ENCODE measurements around the gene EXD2. TPM values are rescaled to one million over a fixed set of nuclear protein-coding genes. Genes with fewer than 3 reads are reported as not detected.

EXD2 gene
- total RNA-seq, 4 donors from 2014 or later, result 19.7 to 34.2 (median 28.0) TPM

DNA sequence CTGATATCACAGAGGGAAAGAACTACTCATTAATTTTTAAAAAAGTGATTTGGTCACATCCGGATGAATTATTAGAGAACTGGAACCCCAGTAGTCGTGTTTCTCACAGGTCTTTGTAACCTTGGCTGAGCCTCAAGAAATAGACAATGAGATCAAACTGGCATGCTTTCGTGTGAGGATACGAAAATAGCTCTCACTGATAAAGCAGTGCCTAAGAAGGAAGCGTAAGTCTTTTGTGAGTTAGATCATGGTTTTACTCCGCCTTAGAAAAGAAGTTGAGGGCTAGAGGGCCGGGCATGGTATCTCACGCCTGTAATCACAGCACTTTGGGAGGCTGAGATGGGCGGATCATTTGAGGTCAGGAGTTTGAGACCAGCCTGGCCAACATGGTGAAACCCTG is 34.9 kb downstream of the EXD2 start:
- H3K27ac ChIP-seq (replicated peaks in 1 of 4), result peak overlapping the region in 3 of 4 donors; percentile 28 to 58 (median 42)
- no peak for DNase-seq (ENCODE audit: extremely low spot score)
- WGBS, result 53% methylated on average over 9 of the region's 9 CpGs
- H3K9me3 ChIP-seq, result no peaks in the 10 kb centered on the region
- peaks cover 10 to 12% (median 12%) of the 10 kb centered on the region in 4 donors for H3K4me1 ChIP-seq
- intact Hi-C loops (cut with DNase I), result no loop called here
- H3K27me3 ChIP-seq, result no peaks in the 10 kb centered on the region
- H3K36me3 ChIP-seq, result peaks cover 15 to 39% (median 26%) of the 10 kb centered on the region in 4 donors
- H3K4me3 ChIP-seq, result no peak overlapping the region
- TF ChIP-seq POLR2A (IDR thresholded peaks at IDR 0.05; ENCODE audit: low read depth) (no peak), EP300 (IDR thresholded peaks at IDR 0.05) (no peak), POLR2AphosphoS5 (IDR thresholded peaks at IDR 0.05) (no peak)
- TF ChIP-seq, protein P1, sequence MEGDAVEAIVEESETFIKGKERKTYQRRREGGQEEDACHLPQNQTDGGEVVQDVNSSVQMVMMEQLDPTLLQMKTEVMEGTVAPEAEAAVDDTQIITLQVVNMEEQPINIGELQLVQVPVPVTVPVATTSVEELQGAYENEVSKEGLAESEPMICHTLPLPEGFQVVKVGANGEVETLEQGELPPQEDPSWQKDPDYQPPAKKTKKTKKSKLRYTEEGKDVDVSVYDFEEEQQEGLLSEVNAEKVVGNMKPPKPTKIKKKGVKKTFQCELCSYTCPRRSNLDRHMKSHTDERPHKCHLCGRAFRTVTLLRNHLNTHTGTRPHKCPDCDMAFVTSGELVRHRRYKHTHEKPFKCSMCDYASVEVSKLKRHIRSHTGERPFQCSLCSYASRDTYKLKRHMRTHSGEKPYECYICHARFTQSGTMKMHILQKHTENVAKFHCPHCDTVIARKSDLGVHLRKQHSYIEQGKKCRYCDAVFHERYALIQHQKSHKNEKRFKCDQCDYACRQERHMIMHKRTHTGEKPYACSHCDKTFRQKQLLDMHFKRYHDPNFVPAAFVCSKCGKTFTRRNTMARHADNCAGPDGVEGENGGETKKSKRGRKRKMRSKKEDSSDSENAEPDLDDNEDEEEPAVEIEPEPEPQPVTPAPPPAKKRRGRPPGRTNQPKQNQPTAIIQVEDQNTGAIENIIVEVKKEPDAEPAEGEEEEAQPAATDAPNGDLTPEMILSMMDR (IDR thresholded peaks at IDR 0.05), result no peak

- TF ChIP-seq, protein P1 (IDR thresholded peaks at IDR 0.05), result no peak
- TF ChIP-seq POLR2A (IDR thresholded peaks at IDR 0.05; ENCODE audit: low read depth) (no peak), POLR2AphosphoS5 (IDR thresholded peaks at IDR 0.05) (no peak), EP300 (IDR thresholded peaks at IDR 0.05) (no peak)
These were observed 35.4 kb downstream of the EXD2 start for GRCh38 chr14:69226736-69227135.

GRCh38 chr14:69231486-69231885 is 40.2 kb downstream of the EXD2 start:
- Histone ChIP-seq H3K4me1 (peaks cover 5 to 17% (median 8%) of the 10 kb centered on the region in 4 donors), H3K27ac (replicated peaks in 1 of 4) (no peak overlapping the region), H3K4me3 (no peak overlapping the region), H3K36me3 (peaks cover 23 to 67% (median 49%) of the 10 kb centered on the region in 4 donors), H3K27me3 (no peaks in the 10 kb centered on the region), H3K9me3 (no peaks in the 10 kb centered on the region)
- DNase-seq (ENCODE audit: extremely low spot score), result no peak
- TF ChIP-seq, protein P1 (IDR thresholded peaks at IDR 0.05), result no peak
- TF ChIP-seq EP300 (IDR thresholded peaks at IDR 0.05) (no peak), POLR2A (IDR thresholded peaks at IDR 0.05; ENCODE audit: low read depth) (no peak), POLR2AphosphoS5 (IDR thresholded peaks at IDR 0.05) (no peak)
- WGBS, result 35% methylated on average over 2 of the region's 2 CpGs
- intact Hi-C loops (cut with DNase I), result no loop called here

More at GRCh38 chr14:69226736-69227135, 35.4 kb downstream of the EXD2 start:
- Histone ChIP-seq H3K27ac (replicated peaks in 1 of 4) (peak overlapping the region in 3 of 4 donors; percentile 28 to 58 (median 42)), H3K4me1 (peaks cover 10 to 17% (median 14%) of the 10 kb centered on the region in 4 donors), H3K36me3 (peaks cover 16 to 43% (median 30%) of the 10 kb centered on the region in 4 donors), H3K4me3 (no peak overlapping the region), H3K9me3 (no peaks in the 10 kb centered on the region), H3K27me3 (no peaks in the 10 kb centered on the region)
- DNase-seq (ENCODE audit: extremely low spot score), result no peak
- 85% methylated on average over 2 of the region's 2 CpGs for WGBS
- intact Hi-C loops (cut with DNase I), result no loop called here

DNA sequence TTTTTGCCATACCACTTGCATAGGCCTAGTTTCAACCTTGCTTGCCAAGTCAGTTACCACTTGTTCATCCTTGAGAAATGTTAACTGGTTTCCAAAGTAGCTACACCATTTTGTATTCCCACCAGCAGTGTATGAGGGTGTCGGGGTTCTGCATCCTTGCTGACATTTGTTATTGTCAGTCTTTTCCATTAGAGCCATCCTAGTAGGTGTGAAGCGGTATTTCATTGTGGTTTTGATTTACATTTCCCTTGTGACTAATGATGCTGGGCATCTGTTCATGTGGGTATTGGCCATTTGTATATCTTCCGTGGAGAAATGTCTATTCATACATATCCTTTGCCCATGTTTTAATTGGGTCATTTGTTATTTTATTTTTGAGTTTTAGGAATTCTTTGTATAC is 41.1 kb downstream of the EXD2 start:
- Histone ChIP-seq H3K4me1 (peaks cover 0 to 11% (median 2%) of the 10 kb centered on the region in 4 donors), H3K4me3 (no peak overlapping the region), H3K36me3 (peaks cover 30 to 76% (median 58%) of the 10 kb centered on the region in 4 donors), H3K27ac (replicated peaks in 1 of 4) (no peak overlapping the region), H3K9me3 (no peaks in the 10 kb centered on the region), H3K27me3 (no peaks in the 10 kb centered on the region)
- 88% methylated on average over 3 of the region's 3 CpGs for WGBS
- DNase-seq (ENCODE audit: extremely low spot score), result no peak
- intact Hi-C loops (cut with DNase I), result no loop called here
- no peak for TF ChIP-seq EP300 (IDR thresholded peaks at IDR 0.05)
- TF ChIP-seq POLR2AphosphoS5 (IDR thresholded peaks at IDR 0.05), result no peak
- TF ChIP-seq, protein P1 (IDR thresholded peaks at IDR 0.05), result no peak
- no peak for TF ChIP-seq POLR2A (IDR thresholded peaks at IDR 0.05; ENCODE audit: low read depth)

- H3K4me3 ChIP-seq, result no peak overlapping the region
- no peaks in the 10 kb centered on the region for H3K9me3 ChIP-seq
- no peak overlapping the region for H3K27ac ChIP-seq (replicated peaks in 1 of 4)
- no peaks in the 10 kb centered on the region for H3K27me3 ChIP-seq
- TF ChIP-seq POLR2A (IDR thresholded peaks at IDR 0.05; ENCODE audit: low read depth), result no peak
- TF ChIP-seq, protein P1 (IDR thresholded peaks at IDR 0.05), result no peak
- no peak for DNase-seq (ENCODE audit: extremely low spot score)
- peaks cover 0 to 11% (median 2%) of the 10 kb centered on the region in 4 donors for H3K4me1 ChIP-seq
- H3K36me3 ChIP-seq, result peaks cover 46 to 84% (median 71%) of the 10 kb centered on the region in 4 donors
- intact Hi-C loops (cut with DNase I), result no loop called here
These were observed 42.8 kb downstream of the EXD2 start for GRCh38 chr14:69234106-69234505.

Data from esophagus muscularis mucosa (tissue), 4 donors.